PC-9 (cell line): ENCODE measurements around the gene FKBP6. TPM values are rescaled to one million over a fixed set of nuclear protein-coding genes. Genes with fewer than 3 reads are reported as not detected.
"Not testable (repeated sequence)": the region's sequence is repeated elsewhere in the genome, so short reads cannot be mapped to it uniquely, and the experiment has no call there.

Source experiments
- BruUV-seq: library from RNA; stranded (reverse); fragments of 400-500 nt; replicated peaks from 2 replicates; lab custom pipeline; 2021; lab: Mats Ljungman, UMichigan
- CTCF ChIA-PET: fragments of 300-600 bp; sonication (Branson Sonifier 250); formaldehyde crosslinking; loops from one replicate; lab custom pipeline; 2022; ENCODE audit warnings: antibody characterized with exemption; lab: Charles Lee
- POLR2A ChIA-PET: fragments of 300-600 bp; sonication (Branson Sonifier 250); formaldehyde crosslinking; loops from one replicate; lab custom pipeline; 2022; ENCODE audit warnings: antibody characterized with exemption; ENCODE audit not compliant: unreplicated experiment; lab: Charles Lee
- DNase-seq, 2 experiments: peaks; one replicate each; pipeline versions ENCODE4 v3.0.0 to v3.0.0-alpha.2; 2015 to 2022; ENCODE audit warnings: mixed read lengths in 1 of 2
- H2AFZ ChIP-seq: fragments of 200-600 bp; sonication (generic); 2 replicates; pipeline ENCODE4 v1.8.1; 2017; ENCODE audit warnings: antibody characterized with exemption
- H3F3A ChIP-seq: fragments of 200-600 bp; sonication (generic); 2 replicates; pipeline ENCODE4 v1.8.1; 2017; ENCODE audit warnings: antibody characterized with exemption, mild to moderate bottlenecking, low read depth; ENCODE audit not compliant: insufficient read depth
- H3K27ac ChIP-seq: fragments of 200-600 bp; sonication (generic); 2 replicates; pipeline ENCODE4 v1.6.1; 2016; ENCODE audit warnings: mixed run types
- H3K27me3 ChIP-seq: fragments of 200-600 bp; sonication (generic); 2 replicates; pipeline ENCODE4 v1.6.1; 2016; ENCODE audit warnings: low read depth, mixed run types; ENCODE audit not compliant: insufficient read depth
- H3K36me3 ChIP-seq: fragments of 200-600 bp; sonication (generic); 2 replicates; pipeline ENCODE4 v1.6.1; 2016; ENCODE audit warnings: low read depth, mixed run types
- H3K4me1 ChIP-seq: fragments of 200-600 bp; sonication (generic); replicated peaks from 2 replicates; pipeline ENCODE4 v1.6.1; 2016; ENCODE audit warnings: mixed run types; ENCODE audit not compliant: insufficient read depth
- H3K4me2 ChIP-seq: fragments of 200-600 bp; sonication (generic); 2 replicates; pipeline ENCODE4 v1.6.1; 2017; ENCODE audit warnings: mixed run types
- H3K4me3 ChIP-seq: fragments of 200-600 bp; sonication (generic); 2 replicates; pipeline ENCODE4 v1.6.1; 2016; ENCODE audit warnings: mixed run types
- H3K79me2 ChIP-seq: fragments of 200-600 bp; sonication (generic); 2 replicates; pipeline ENCODE4 v1.6.1; 2017; ENCODE audit warnings: low read depth, mixed run types
- H3K9me2 ChIP-seq: fragments of 200-600 bp; sonication (generic); 2 replicates; pipeline ENCODE4 v1.8.1; 2017; ENCODE audit warnings: mild to moderate bottlenecking; ENCODE audit not compliant: insufficient read depth
- H3K9me3 ChIP-seq: fragments of 200-600 bp; sonication (generic); 2 replicates; pipeline ENCODE4 v1.8.1; 2016; ENCODE audit warnings: low read depth; ENCODE audit not compliant: insufficient read depth
- H4K20me1 ChIP-seq: fragments of 200-600 bp; sonication (generic); 2 replicates; pipeline ENCODE4 v1.8.1; 2017; ENCODE audit not compliant: insufficient read depth
- EZH2 ChIP-seq: fragments of 200-600 bp; sonication (generic); IDR thresholded peaks from 2 replicates; pipeline ENCODE4 v1.8.0; 2017; ENCODE audit warnings: antibody characterized with exemption, low read depth
- intact Hi-C: fragments of 100-400 bp; cut with micrococcal nuclease; formaldehyde crosslinking; loops from one replicate; pipeline ENCODE4 v1.10.0; 2022; ENCODE audit not compliant: unreplicated experiment
- total RNA-seq: library from RNA; stranded (reverse); gene quantifications from 2 replicates; pipeline ENCODE4 v1.2.3, GENCODE V29; 2021
- TF ChIP-seq, protein P1 (sequence below): fragments of 200-600 bp; sonication (generic); conservative IDR thresholded peaks from 2 replicates; pipeline ENCODE4 v1.6.1; 2017; ENCODE audit warnings: mixed run types, antibody characterized with exemption, mild to moderate bottlenecking, moderate library complexity

FKBP6 gene
- total RNA-seq, 1 experiment from 2014 or later = not detected

DNA sequence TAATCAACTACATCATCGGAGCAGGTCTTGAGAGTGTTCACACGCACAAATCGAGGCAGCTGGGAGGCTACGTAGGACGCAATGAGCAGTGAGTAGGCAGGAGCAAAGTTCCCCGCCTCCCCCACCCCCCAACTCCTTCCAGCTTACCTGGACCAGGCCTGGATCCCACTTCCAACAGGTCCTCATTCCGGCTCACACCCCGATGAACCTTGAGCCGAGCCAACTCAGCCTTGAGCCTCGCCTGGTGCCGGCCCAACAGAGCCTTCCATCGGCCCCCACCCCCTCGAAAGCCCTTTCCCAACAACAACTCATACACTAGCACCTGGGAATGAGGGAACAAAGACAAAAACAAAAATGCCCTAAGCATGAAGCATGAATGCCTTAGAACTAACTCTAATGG is 20.5 kb upstream of the FKBP6 start:
- no peaks in the 10 kb centered on the region for H3F3A ChIP-seq
- no peaks in the 10 kb centered on the region; the same call in 1 of the 2 replicates for H4K20me1 ChIP-seq
- TF ChIP-seq EZH2 = no peak
- no peak overlapping the region for H3K27ac ChIP-seq
- no peaks in the 10 kb centered on the region for H3K27me3 ChIP-seq
- peak overlapping the region; percentile 83 for H3K4me2 ChIP-seq
- H3K79me2 ChIP-seq = peaks cover 25% of the 10 kb centered on the region
- CTCF ChIA-PET = no interaction called here
- peak overlapping the region; percentile 91 for H3K4me3 ChIP-seq
- no TSS peak for BruUV-seq
- intact Hi-C loops = no loop called here
- H3K9me2 ChIP-seq = no peaks in the 10 kb centered on the region
- DNase-seq = no peak
- no peaks in the 10 kb centered on the region for H3K36me3 ChIP-seq
- H2AFZ ChIP-seq = no peak overlapping the region
- POLR2A ChIA-PET = no interaction called here
- H3K9me3 ChIP-seq = no peaks in the 10 kb centered on the region
- peaks cover 11% of the 10 kb centered on the region for H3K4me1 ChIP-seq

DNA sequence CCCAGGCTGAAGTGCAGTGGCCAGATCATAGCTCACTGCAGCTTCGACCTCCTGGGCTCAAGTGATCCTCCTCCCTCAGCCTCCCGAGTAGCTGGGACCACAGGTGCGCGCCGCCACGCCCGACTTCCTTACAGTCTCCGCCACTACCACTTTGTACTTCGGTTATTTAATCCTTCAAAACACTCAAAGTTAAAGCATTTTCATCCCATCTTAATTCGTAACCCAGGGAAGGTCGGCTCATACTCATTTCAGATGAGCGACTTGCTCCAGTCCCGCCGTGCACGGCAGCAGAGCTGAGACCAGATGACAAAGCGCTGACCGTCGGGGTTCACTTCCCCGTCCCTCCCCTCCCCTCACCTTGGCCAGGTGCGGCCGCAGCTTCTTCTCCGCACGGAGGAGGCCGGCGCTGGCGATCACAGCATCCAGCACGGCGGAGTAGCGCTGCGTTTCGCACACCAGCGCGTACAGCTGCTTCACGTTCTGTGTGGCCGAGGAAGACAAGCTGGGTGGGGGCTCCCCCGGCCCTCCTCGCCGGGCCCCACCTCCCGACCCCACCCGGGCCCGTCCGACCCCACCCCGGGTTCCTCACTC is 19.8 kb upstream of the FKBP6 start:
- no peaks in the 10 kb centered on the region for H3F3A ChIP-seq
- 0 out of 2 replicates have a peak overlapping the region, but pooled peaks have one; percentile 19 for H3K27ac ChIP-seq
- H3K9me3 ChIP-seq = no peaks in the 10 kb centered on the region
- no TSS peak for BruUV-seq
- no peaks in the 10 kb centered on the region for H3K9me2 ChIP-seq
- peak overlapping the region; percentile 86 for H2AFZ ChIP-seq
- H3K4me2 ChIP-seq = peak overlapping the region; percentile 83
- peaks cover 11% of the 10 kb centered on the region for H3K4me1 ChIP-seq
- intact Hi-C loops = no loop called here
- ChIA-PET POLR2A (interaction anchor here (0.5 kb wide), 1 partner anchor 638 kb away, joined by 9 read pairs; no protein-coding TSS in a partner anchor), CTCF (no interaction called here)
- no peaks in the 10 kb centered on the region for H3K27me3 ChIP-seq
- TF ChIP-seq, protein P1, sequence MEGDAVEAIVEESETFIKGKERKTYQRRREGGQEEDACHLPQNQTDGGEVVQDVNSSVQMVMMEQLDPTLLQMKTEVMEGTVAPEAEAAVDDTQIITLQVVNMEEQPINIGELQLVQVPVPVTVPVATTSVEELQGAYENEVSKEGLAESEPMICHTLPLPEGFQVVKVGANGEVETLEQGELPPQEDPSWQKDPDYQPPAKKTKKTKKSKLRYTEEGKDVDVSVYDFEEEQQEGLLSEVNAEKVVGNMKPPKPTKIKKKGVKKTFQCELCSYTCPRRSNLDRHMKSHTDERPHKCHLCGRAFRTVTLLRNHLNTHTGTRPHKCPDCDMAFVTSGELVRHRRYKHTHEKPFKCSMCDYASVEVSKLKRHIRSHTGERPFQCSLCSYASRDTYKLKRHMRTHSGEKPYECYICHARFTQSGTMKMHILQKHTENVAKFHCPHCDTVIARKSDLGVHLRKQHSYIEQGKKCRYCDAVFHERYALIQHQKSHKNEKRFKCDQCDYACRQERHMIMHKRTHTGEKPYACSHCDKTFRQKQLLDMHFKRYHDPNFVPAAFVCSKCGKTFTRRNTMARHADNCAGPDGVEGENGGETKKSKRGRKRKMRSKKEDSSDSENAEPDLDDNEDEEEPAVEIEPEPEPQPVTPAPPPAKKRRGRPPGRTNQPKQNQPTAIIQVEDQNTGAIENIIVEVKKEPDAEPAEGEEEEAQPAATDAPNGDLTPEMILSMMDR = no peak
- no peak for TF ChIP-seq EZH2
- H4K20me1 ChIP-seq = no peaks in the 10 kb centered on the region; the same call in 1 of the 2 replicates
- peak overlapping the region; percentile 91 for H3K4me3 ChIP-seq
- H3K36me3 ChIP-seq = no peaks in the 10 kb centered on the region
- H3K79me2 ChIP-seq = peaks cover 25% of the 10 kb centered on the region
- DNase-seq = no peak

DNA sequence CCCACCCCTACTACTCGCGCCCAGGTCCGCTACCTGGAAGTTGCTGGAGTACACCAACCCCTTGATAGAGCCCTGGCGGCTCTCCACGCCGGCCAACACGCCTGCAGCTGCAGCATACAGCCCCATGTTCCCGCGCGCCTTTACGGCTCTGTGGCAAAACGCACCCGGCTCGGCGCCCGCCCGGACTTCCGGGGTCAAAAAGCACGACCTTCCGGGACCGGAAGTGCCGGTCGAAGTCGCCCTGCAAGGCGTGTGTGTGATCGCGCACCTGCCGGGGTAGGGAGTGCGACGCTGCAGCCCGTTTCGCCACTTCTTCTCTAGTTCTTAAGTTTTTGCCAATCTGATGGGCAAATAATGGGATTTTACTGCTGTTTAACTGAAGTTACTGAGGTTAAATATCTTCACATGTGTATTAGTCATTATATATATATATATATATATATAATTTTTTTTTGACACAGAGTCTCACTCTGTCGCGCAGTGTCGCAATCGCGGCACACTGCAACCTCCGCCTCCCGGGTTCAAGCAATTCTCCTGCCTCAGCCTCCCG is 19.2 kb upstream of the FKBP6 start, which contains the start of gene NSUN5:
Gene NSUN5 (minus strand): TSS at position 162 of the 550 bp plus-strand sequence. CDS start 36 bp downstream, at position 126.
- Histone ChIP-seq H3F3A (no peaks in the 10 kb centered on the region), H3K4me1 (peaks cover 11% of the 10 kb centered on the region), H3K27me3 (no peaks in the 10 kb centered on the region), H4K20me1 (no peaks in the 10 kb centered on the region; the same call in 1 of the 2 replicates), H3K36me3 (no peaks in the 10 kb centered on the region), H3K9me2 (no peaks in the 10 kb centered on the region), H3K4me3 (peak within 1 kb of the TSS; percentile 91), H3K79me2 (peaks cover 25% of the 10 kb centered on the region), H2AFZ (peak within 1 kb of the TSS; percentile 86), H3K27ac (0 out of 2 replicates have a peak within 1 kb of the TSS, but pooled peaks have one; percentile 19), H3K9me3 (no peaks in the 10 kb centered on the region), H3K4me2 (peak within 1 kb of the TSS; percentile 83)
- ChIA-PET POLR2A (interaction anchor here (0.5 kb wide), 1 partner anchor 637 kb away, joined by 9 read pairs; no protein-coding TSS in a partner anchor), CTCF (no interaction called here)
- no peak for TF ChIP-seq EZH2
- TF ChIP-seq, protein P1 = no peak
- DNase-seq = peak; percentile 76 to 90
- intact Hi-C loops = no loop called here
- BruUV-seq = no TSS peak

DNA sequence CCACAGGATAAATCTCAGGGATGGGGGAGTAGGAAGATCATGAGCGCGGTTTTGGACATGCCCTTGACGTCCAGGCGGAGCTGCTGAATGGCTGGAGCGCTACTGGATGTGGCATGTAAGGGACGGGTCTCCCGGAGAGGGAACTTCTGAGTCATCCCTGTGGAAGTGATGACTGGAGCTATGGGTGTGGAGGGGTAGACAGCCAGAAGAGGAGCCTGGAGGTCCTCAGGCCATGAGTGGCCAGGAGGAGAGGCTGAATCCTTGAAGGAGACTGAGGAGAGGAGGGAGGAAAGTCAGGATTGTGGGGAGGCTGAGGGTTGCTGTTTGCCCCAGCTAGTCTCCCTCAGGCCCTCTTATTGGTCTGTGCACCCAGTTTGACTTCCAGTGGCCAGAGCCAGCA is 16.5 kb upstream of the FKBP6 start:
- H3K4me3 ChIP-seq, CTCF ChIA-PET, DNase-seq, H2AFZ ChIP-seq, BruUV-seq, H4K20me1 ChIP-seq, H3K9me2 ChIP-seq, POLR2A ChIA-PET, intact Hi-C loops, H3K36me3 ChIP-seq, H3F3A ChIP-seq, H3K27ac ChIP-seq, H3K27me3 ChIP-seq, H3K4me2 ChIP-seq, H3K9me3 ChIP-seq: not testable (repeated sequence)
- Histone ChIP-seq H3K79me2 (peaks cover 25% of the 10 kb centered on the region), H3K4me1 (peaks cover 11% of the 10 kb centered on the region)
